Activated CD4-positive, alpha-beta T cell treated with anti-CD3 and anti-CD28 coated beads, Interleukin-10, Interleukin-2, amounts not matched to agents 100 ng/mL and 50 ng/mL, durations not matched to agents 16 hours and 8 hours (primary cell): ENCODE results near the gene THBD.

Experiments
- DNase-seq: peaks from one replicate; pipeline ENCODE4 v3.0.0-alpha.2; 2020

THBD gene

DNA sequence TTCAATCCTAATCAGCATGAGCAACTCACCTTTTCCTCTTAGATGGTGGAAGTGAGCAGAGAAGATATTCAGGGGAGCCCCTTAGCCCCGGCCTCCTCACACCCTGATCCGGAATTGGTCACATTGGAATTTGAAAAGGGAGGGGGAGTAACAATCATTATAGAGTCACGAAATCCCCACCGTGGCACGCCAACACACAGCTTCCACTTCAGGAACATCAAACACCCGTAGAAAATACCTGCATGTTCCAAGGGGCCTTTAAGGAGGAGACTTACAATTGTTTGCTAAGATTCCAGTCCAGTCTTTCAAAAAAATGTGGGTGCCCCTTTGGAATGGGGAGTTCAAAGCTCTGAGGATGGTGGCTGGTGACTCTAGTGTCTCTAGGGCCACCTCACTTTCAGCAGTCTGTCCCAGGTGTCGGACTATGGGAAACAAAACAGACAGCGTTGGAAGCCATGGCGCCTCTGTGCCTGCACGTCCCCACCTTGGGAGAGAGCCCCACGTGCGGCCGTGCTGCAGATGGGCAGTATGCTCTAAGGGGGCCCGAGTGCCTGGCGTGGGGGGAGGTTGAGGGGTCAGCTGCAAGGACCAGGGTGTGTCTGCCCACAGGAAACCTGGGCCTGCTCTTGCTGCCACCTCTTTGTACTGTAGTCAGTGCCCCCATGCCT, 34.2 kb upstream of the THBD start:
- DNase-seq = no peak

- DNase-seq = no peak
Observed at GRCh38 chr20:23082846-23083552, 33.5 kb upstream of the THBD start.

DNA sequence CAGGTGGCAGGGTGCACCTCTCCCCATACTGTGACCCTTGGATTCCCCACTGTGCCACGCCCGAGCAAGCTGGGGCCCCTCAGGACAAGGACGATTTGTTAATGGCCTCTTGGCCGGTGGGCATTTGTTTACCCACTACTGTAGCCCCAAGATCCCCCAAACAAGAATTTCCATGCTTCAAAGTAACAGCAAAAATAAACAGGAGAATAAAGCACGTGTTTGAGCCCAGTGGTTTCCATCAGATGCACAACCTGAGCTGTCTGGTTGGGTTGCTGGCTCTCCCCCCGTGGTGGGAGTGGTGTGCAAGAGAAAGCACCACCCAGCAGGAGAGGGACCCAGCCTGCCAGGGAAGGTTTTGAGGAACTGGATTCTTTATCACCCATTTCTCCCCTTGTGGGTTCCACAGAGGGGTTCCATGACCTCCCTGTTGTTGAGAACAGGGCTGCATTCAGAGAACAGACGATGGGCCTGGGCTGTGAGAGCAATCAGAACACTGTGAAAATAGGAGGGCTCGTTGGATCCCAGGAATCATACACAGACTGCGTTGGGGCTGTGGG, 31.9 kb upstream of the THBD start:
- no peak for DNase-seq

DNA sequence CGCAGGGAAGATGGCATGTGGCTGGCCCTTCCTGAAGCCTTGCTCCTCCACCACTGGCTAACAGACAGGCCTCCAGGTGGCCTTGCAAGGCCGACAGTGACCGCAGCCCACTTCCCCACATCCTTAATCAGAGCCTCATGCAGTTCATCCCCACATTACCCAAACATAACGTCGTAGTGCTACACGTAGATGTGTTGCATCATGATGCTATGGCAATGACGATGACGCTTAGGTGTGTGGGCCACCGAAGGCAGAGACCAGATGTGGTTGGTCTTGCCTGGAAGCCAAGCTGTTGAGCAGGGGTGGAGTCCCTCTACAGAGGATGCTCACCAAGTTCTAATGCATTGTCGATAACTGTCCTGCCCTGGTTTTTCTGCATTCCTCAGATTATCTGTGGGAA, 31.0 kb upstream of the THBD start:
- no peak for DNase-seq

DNA sequence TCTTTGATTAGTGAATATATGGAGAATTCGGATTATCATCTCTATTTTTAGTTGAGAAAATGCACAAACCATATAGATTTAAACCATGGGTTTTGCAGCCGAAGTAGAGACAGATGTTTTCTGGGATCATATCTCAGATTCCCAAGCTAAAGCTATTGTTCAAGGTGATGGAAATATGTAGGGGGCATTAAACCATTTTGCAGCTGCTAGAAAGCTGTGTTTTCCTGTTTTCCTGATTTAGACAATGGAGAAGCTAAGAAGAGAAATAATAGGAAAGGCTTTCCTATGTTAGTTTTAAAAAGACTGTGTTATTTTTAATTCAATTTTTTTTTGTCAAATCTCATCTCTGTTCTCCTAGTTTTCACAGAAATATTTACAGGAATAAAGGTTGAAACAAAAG, 30.5 kb upstream of the THBD start:
- no peak for DNase-seq

- no peak for DNase-seq
Observed at GRCh38 chr20:23079016-23079351, 29.5 kb upstream of the THBD start.

- no peak for DNase-seq
Observed at GRCh38 chr20:23078351-23079015, 29.0 kb upstream of the THBD start.

DNA sequence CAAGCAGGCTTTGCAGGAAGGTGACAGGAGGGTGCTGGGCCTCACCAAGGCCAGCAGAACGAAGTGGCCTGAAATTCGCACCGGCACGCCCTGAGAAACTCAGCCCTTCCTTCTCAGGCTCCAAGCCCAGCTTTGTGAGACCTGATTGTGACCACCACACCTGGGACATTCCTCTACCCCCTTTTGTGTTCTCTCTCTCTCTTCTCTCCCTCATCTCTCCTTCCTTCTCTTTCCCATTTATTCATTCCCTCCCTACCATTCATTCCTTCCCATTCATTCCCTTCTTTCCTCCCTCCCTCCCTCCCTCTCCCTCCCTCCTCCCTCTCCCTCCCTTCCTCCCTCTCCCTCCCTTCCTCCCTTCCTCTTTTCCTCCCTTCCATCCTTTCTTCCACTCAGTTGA, 27.8 kb upstream of the THBD start:
- DNase-seq = no peak

DNA sequence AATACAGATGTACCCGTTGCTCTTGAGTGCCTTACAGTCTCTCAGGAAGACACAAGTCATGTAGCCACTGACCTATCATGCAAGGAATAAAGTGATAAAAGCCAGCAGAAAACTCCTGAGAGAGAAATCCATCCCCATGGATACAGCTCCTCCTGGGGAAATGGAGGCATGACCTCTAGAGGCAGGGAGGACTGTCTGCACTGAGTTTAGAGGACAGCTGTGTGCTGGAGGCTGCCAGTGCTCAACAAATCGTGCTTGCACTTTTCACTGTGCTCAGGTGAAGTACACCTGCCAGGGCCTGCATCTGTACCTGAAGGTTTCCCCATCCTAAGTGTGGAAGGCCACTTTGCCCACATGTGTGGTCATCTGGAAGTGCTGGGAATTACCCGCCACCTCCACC, 24.6 kb upstream of the THBD start:
- no peak for DNase-seq

DNA sequence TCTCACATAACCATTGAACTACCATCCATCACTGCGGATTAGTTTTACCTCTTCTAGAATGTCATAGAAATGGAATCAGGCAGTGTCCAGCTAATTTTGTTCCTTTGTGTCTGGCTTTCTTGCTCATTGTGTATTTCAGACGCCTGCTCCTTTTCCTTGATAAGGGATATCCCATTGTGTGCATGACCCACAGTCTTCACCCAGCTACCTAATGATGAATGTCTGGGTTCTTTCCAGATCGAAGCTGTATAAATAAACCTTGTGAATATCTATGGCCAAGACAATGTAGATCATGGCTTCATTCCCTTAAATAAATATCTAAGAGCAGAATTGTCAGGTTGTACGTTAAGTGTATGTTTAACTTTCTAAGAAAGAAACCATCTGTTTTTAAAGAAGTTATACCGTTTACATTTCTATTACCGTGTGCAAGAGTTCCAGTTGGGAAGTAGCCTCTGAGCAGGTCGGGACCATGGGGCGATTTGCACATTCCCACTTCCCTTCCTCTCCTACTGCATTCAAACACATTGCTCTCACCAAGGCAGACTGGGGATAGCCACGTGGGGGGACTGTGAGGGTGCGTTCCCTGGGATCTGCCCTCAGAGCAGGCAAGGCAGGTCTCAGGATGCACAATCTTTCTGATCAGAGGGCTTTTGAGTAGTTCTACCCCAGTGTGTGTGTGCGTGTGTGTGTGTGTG, 23.6 kb upstream of the THBD start:
- no peak for DNase-seq

GRCh38 chr20:23071996-23072395, 22.5 kb upstream of the THBD start:
- no peak for DNase-seq

DNA sequence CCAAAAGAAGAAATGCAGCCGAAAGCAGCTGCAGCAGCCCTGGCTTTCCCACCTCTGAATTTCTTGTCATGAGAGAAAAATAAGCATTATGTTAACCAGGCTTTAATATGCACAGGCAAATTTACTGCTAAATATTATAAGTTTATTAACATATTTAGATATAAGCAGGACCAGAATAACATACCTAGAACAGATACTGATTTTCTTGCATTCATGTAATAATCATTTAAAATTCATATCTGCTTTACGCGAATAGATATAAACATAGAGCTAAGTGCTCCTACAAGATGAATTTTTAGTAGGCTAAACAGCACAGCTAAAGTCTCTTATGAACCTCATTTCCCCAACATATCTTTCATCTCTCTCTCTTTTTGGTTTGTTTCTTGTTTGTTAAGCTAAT, 21.9 kb upstream of the THBD start:
- no peak for DNase-seq

- DNase-seq = no peak
Observed at GRCh38 chr20:23069108-23069507, 19.6 kb upstream of the THBD start.

DNA sequence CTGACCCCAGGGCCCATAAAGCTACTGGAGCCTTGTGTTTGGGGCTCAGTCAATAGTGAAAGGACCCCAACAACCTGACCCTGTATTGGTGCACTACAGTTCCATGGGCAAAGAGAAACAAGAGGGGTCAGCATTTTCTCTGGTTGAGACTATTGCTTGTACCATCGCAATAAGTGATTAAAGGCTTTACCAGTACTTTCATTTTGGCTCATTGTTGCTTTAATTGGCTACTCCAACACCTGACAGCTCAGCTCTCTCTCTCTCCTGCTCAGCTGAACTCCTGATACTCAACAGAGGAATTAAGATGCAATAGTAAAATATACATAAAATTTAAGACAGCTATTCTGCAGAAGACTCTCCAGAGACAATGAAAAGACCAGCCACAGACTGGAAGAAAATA, 18.8 kb upstream of the THBD start:
- DNase-seq = no peak

- no peak for DNase-seq
Observed at GRCh38 chr20:23066772-23067171, 17.3 kb upstream of the THBD start.

- no peak for DNase-seq
Observed at GRCh38 chr20:23065266-23066201, 16.1 kb upstream of the THBD start.

DNA sequence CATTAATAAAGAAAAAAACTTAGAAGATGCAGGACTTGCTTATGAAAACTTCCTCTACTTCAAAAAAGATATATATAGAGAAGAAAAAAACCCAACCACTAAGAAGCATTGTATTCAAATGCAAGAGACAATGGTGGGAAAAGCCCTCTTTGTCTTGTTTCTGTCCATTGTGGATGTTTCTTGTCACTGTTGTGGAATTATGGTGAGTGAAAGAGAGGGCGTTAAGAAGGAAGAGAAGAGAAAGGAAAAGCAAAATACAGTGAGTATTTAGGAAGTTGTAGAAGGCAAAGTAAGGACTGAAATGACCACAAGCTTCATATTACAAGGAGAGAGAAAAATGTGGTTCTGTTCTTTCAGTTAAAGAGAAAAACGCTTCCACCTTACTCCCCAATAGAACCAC, 14.1 kb upstream of the THBD start:
- no peak for DNase-seq

- no peak for DNase-seq
Observed at GRCh38 chr20:23063168-23063567, 13.7 kb upstream of the THBD start.

DNA sequence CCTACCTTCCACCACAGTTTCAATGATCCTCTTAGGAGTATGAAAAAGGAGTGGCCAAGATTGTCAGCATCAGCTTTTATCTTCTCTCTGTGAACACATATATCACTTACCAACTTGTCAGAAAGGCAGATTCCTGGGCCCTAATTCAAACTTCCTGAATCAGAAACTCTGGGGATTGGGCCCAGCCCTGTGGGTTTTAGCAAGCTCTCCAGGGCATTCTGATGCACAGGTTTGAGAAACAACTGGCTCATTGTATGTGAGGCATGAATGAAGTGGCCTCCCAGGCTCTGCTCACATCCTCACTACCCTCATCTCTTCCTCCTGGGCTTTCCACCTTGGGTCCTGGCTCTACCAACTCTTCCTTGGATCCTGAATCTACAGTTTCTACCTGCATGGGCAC, 13.2 kb upstream of the THBD start:
- DNase-seq = no peak

- DNase-seq = no peak
Observed at GRCh38 chr20:23061734-23062561, 12.5 kb upstream of the THBD start.

- no peak for DNase-seq
Observed at GRCh38 chr20:23061262-23061661, 11.8 kb upstream of the THBD start.

GRCh38 chr20:23060629-23061028, 11.2 kb upstream of the THBD start:
- no peak for DNase-seq
